ENCODE measurements around the gene PVALB. TPM values are rescaled to one million over a fixed set of nuclear protein-coding genes. Genes with fewer than 3 reads are reported as not detected.

PVALB gene
- polyA plus RNA-seq, 3 donors from 2014 or later, result not detected

- no peaks in the 10 kb centered on the region for H3K9me3 Mint-ChIP-seq
- H3K27me3 Mint-ChIP-seq (ENCODE audit: low read depth in 3 of 3), result peaks cover 0 to 2% (median 0%) of the 10 kb centered on the region in 3 donors
- H3K36me3 Mint-ChIP-seq, result peaks cover 14 to 21% (median 20%) of the 10 kb centered on the region in 3 donors
- H3K27ac Mint-ChIP-seq, result no peak overlapping the region
- H3K4me3 Mint-ChIP-seq, result no peak overlapping the region
- no peak for DNase-seq
- H3K4me1 Mint-ChIP-seq, result peaks cover under 1 to 2% of the 10 kb centered on the region in 2 donors
These were observed 47.0 kb downstream of the PVALB start for GRCh38 chr22:36769541-36770512.

DNA sequence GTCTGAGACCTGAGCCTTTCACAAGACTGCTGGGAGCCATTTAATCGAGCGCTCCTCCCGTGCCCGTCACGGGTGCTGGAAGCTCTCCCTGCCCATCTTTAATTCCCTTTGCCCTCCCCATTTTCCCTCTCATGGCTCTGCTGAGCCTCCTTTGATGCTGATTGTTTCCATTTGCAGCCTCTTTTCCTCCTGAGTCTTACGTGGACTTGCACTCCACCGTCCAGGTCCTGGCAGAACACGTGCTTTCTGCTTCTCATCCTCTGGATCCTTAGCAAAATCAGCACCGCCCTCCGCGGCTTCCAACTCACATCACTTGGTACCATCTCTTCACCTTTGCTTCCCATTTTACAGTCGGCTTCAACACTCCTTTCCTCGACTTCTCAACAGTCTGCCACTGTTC lies 48.2 kb downstream of the PVALB start:
- H3K27me3 Mint-ChIP-seq (ENCODE audit: low read depth in 3 of 3), result peaks cover 0 to 2% (median 0%) of the 10 kb centered on the region in 3 donors
- H3K9me3 Mint-ChIP-seq, result no peaks in the 10 kb centered on the region
- DNase-seq, result no peak
- H3K36me3 Mint-ChIP-seq, result peaks cover 14 to 21% (median 20%) of the 10 kb centered on the region in 3 donors
- H3K4me3 Mint-ChIP-seq, result no peak overlapping the region
- no peaks in the 10 kb centered on the region for H3K4me1 Mint-ChIP-seq
- H3K27ac Mint-ChIP-seq, result peak overlapping the region in 1 of 6 donors; percentile 37

DNA sequence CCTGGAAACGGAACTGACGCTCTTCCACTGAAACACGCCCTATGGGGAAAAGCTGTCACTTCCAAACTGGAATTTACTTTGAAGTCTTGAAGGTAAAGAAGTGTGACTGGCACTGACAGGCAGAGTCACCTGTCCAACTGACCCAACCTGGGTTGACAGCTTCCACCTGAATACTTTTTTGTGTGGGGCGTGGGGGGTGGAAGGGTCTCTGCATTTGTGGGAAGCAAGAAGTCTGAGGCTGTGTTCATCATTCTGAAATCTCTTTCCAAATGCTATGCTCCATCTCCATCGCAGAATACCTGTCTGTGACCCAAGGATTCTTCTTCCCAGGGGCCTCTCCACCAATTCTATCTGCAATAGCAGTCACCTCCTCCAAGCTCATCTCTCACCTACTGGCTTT lies 48.7 kb downstream of the PVALB start:
- Mint-ChIP-seq H3K27me3 (ENCODE audit: low read depth in 3 of 3) (peaks cover 0 to 2% (median 0%) of the 10 kb centered on the region in 3 donors), H3K9me3 (no peaks in the 10 kb centered on the region), H3K4me1 (no peaks in the 10 kb centered on the region), H3K4me3 (no peak overlapping the region), H3K36me3 (peaks cover 14 to 21% (median 20%) of the 10 kb centered on the region in 3 donors), H3K27ac (peak overlapping the region in 1 of 6 donors; percentile 37)
- DNase-seq, result no peak

- H3K27ac Mint-ChIP-seq, result peak overlapping the region in 1 of 6 donors; percentile 23
- no peaks in the 10 kb centered on the region for H3K9me3 Mint-ChIP-seq
- H3K36me3 Mint-ChIP-seq, result peaks cover 14 to 25% (median 20%) of the 10 kb centered on the region in 3 donors
- no peaks in the 10 kb centered on the region for H3K4me1 Mint-ChIP-seq
- no peak overlapping the region for H3K4me3 Mint-ChIP-seq
- H3K27me3 Mint-ChIP-seq (ENCODE audit: low read depth in 3 of 3), result peaks cover 0 to 2% (median 0%) of the 10 kb centered on the region in 3 donors
- no peak for DNase-seq
These were observed 49.6 kb downstream of the PVALB start for GRCh38 chr22:36767035-36767775.

- Mint-ChIP-seq H3K27ac (no peak overlapping the region), H3K36me3 (peaks cover 11 to 17% (median 13%) of the 10 kb centered on the region in 3 donors), H3K4me3 (no peak overlapping the region), H3K27me3 (ENCODE audit: low read depth in 3 of 3) (peaks cover 0 to 2% (median 0%) of the 10 kb centered on the region in 3 donors), H3K9me3 (no peaks in the 10 kb centered on the region), H3K4me1 (no peaks in the 10 kb centered on the region)
- no peak for DNase-seq
These were observed 50.8 kb downstream of the PVALB start for GRCh38 chr22:36765943-36766450.

- Mint-ChIP-seq H3K27ac (no peak overlapping the region), H3K27me3 (ENCODE audit: low read depth in 3 of 3) (peaks cover 0 to 1% (median 0%) of the 10 kb centered on the region in 3 donors), H3K9me3 (no peaks in the 10 kb centered on the region), H3K4me1 (no peaks in the 10 kb centered on the region), H3K4me3 (no peak overlapping the region), H3K36me3 (peaks cover 11 to 17% (median 13%) of the 10 kb centered on the region in 3 donors)
- no peak for DNase-seq
These were observed 51.5 kb downstream of the PVALB start for GRCh38 chr22:36765131-36765942.

DNA sequence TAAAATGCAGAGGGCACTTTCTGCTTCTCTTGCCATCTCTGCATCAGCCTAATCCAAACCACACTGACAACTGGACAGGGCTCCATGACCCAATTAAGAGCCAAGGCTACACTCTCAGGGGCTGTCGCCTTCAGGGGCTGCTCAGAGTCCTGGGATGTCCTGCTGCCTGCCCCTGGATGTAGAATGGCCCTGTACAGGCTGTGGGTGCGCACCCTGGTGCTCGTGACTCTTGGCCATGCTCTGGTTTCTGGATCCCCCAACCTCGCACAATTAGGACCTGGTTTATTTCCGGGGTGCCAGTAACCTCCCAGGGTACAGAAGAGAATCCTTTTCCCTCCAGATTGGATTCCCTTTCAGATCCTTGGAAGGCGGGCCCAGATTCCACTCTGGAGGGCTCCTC lies 52.2 kb downstream of the PVALB start:
- no peaks in the 10 kb centered on the region for H3K9me3 Mint-ChIP-seq
- no peaks in the 10 kb centered on the region for H3K27me3 Mint-ChIP-seq (ENCODE audit: low read depth in 3 of 3)

DNA sequence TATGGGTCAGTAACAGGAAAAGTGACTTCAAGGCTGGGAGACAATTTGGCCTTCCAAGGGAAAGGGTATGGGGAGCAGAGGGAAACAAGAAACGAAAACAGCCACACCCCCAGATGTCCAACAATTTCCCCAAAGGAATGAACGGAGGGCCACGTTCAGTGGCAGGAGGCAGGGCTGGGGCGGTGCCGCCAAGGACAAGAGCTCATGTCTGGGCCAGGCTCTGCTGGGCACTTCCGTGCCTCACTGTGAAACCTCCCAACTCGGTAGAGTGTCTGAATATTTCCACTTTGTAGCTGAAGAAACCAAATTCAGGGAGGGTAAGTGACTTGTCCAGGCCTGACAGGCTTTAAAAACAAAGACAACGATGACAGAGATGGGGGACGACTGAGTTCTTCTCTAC lies 52.8 kb downstream of the PVALB start:
- Mint-ChIP-seq H3K36me3 (peaks cover 11 to 16% (median 12%) of the 10 kb centered on the region in 3 donors), H3K4me1 (no peaks in the 10 kb centered on the region), H3K27me3 (ENCODE audit: low read depth in 3 of 3) (no peaks in the 10 kb centered on the region), H3K9me3 (no peaks in the 10 kb centered on the region), H3K4me3 (no peak overlapping the region), H3K27ac (no peak overlapping the region)
- DNase-seq, result no peak

More for the DNA sequence above, 52.2 kb downstream of the PVALB start:
- Mint-ChIP-seq H3K36me3 (peaks cover 11 to 17% (median 13%) of the 10 kb centered on the region in 3 donors), H3K4me3 (no peak overlapping the region), H3K4me1 (no peaks in the 10 kb centered on the region), H3K27ac (peak overlapping the region in 1 of 6 donors; percentile 35)
- DNase-seq, result no peak

- H3K9me3 Mint-ChIP-seq, result no peaks in the 10 kb centered on the region
- H3K36me3 Mint-ChIP-seq, result peaks cover 9 to 11% (median 11%) of the 10 kb centered on the region in 3 donors
- no peak overlapping the region for H3K4me3 Mint-ChIP-seq
- no peak overlapping the region for H3K27ac Mint-ChIP-seq
- H3K4me1 Mint-ChIP-seq, result no peaks in the 10 kb centered on the region
- DNase-seq, result no peak
- no peaks in the 10 kb centered on the region for H3K27me3 Mint-ChIP-seq (ENCODE audit: low read depth in 3 of 3)
These were observed 53.3 kb downstream of the PVALB start for GRCh38 chr22:36763576-36763975.

DNA sequence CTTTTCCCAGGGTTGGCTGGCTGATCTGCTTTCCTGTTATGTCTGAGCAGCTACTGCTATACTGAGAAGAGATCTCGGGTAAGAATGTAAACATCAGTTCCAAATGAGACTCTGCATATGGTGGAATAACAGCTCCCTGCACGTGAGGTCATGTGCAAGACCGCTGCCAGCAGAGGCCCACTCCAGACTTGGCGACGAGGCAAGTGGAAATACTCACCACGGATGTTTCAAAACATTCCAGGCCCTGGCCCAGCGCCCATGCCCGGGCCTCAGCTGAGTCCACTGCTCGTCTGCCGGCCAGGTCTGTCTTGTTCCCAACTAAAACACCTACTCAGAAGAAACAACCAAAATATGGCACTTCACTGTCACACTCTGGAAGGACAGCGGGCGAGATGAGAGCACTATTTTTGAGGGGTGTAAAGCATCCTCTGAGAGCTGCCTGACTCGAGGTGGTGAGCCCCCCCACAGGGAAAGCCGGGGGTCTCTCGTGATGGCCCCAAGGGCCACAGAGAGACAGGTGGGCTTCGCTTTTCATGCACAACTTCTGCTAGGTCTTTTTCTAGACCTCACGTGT lies 54.1 kb downstream of the PVALB start:
- Mint-ChIP-seq H3K9me3 (no peaks in the 10 kb centered on the region), H3K36me3 (peaks cover 9 to 11% (median 10%) of the 10 kb centered on the region in 3 donors), H3K4me1 (no peaks in the 10 kb centered on the region), H3K27me3 (ENCODE audit: low read depth in 3 of 3) (no peaks in the 10 kb centered on the region), H3K27ac (no peak overlapping the region), H3K4me3 (no peak overlapping the region)
- no peak for DNase-seq

DNA sequence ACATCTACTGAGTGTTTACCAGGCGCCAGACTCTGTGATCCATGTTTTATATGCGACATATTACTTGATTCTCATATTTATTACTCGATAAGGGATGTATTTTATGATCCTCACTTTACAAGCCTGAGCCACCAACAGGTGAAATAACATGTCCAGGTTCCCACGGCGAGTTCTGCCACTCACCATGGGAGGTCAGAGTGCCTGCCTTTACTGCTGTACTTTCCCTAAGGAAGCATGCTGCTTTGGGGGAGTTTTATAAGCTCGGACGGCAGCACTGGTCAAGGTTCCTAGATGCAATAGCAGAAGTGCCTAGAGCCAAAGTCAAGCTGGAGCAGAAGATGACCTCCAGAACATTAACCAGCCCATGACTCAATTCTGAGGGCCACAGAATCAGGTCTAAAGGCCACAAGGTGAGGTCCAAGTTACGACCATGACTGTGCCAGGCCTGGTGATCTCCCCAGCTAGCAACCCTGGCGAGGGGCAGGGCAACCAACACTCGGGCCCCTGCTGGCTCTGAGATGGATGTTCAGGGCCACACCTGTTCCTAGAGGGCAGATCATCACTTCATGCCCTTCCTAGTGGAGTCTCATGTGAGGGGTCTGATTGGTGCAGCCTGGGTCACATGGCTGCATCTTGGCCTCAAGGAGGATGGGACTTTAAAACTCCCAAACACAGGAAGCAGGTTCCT lies 55.1 kb downstream of the PVALB start:
- Mint-ChIP-seq H3K9me3 (no peaks in the 10 kb centered on the region), H3K27me3 (ENCODE audit: low read depth in 3 of 3) (no peaks in the 10 kb centered on the region), H3K4me1 (peaks cover 0 to 4% of the 10 kb centered on the region in 2 donors), H3K4me3 (no peak overlapping the region), H3K27ac (no peak overlapping the region), H3K36me3 (peaks cover 6 to 10% (median 10%) of the 10 kb centered on the region in 3 donors)
- DNase-seq, result no peak

DNA sequence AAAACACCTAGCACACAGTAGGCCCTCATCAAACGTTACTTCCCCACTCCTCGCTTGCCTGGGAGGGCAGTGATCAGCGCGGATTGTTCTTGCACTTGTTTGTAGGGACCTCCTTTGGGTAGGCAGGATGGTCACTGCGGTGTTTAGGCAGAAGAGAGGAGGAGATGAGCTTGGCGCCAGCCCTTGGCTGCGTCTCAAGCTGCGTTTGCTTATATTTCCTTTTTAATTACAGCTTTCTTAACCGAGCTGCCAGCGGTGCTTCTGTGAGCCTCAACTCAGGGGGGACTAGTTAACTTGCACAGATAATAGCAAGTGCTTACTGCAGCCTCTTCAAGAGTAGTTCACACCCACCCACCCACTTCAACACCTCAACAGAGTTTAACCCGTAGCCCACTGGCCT lies 56.0 kb downstream of the PVALB start:
- Mint-ChIP-seq H3K4me1 (peaks cover 0 to 4% of the 10 kb centered on the region in 2 donors), H3K27ac (no peak overlapping the region), H3K27me3 (ENCODE audit: low read depth in 3 of 3) (no peaks in the 10 kb centered on the region), H3K4me3 (no peak overlapping the region), H3K36me3 (peaks cover 4 to 10% (median 9%) of the 10 kb centered on the region in 3 donors), H3K9me3 (no peaks in the 10 kb centered on the region)
- DNase-seq, result no peak

All from immature natural killer cell (primary cell).